Motor neuron (in vitro differentiated cells): Measurements from ENCODE around the gene DDIT4. TPM values are rescaled to one million over a fixed set of nuclear protein-coding genes. Genes with fewer than 3 reads are reported as not detected.

Experiments used
- ATAC-seq, 8 experiments: fragments of 200-7000 bp; cut with Tn5 transposase; replicated peaks in 6 of 8; 2 replicates each; pipeline ENCODE4 v1.8.0; 2021; ENCODE audit warnings: mild to moderate bottlenecking in 8 of 8, moderate library complexity in 8 of 8
- H3K27ac ChIP-seq, 2 donors: fragments of 250-450 bp; sonication (Bioruptor Pico); 2 replicates each; pipeline ENCODE4 v1.9.0; 2021; ENCODE audit warnings: antibody characterized with exemption in 2 of 2, mild to moderate bottlenecking in 2 of 2, moderate library complexity in 1 of 2
- H3K4me1 ChIP-seq, 2 donors: fragments of 250-450 bp; sonication (Bioruptor Pico); replicated peaks in 1 of 2; 2 replicates each; pipeline ENCODE4 v1.6.1; 2021; ENCODE audit warnings: antibody characterized with exemption in 2 of 2, mild to moderate bottlenecking in 2 of 2, moderate library complexity in 1 of 2
- H3K4me3 ChIP-seq, 5 donors: fragments of 250-450 bp; sonication (Bioruptor Pico); 2 replicates each; pipeline ENCODE4 v1.9.0; 2021; ENCODE audit warnings: antibody characterized with exemption in 5 of 5, mild to moderate bottlenecking in 5 of 5, moderate library complexity in 4 of 5
- WGBS, 10 experiments: fragments of 450-650 bp; shearing (Covaris generic); methylation state at CpG; one replicate each; pipeline ENCODE4 v1.0.0; 2022; 5-methylcytosine and 5-hydroxymethylcytosine counted together
- in situ Hi-C, 9 experiments: fragments of 400-800 bp; cut with MboI; loops; one replicate each; pipeline ENCODE4 v1.15.0; 2021; ENCODE audit warnings: low sequenced_read_pairs in 9 of 9, low pct_unique_long_range_greater_than_20kb in 2 of 9; ENCODE audit not compliant: unreplicated experiment in 9 of 9
- total RNA-seq, 8 experiments: library from RNA; unstranded; fragments of 300-600 nt; gene quantifications; 2 replicates each; pipeline versions ENCODE4 v1.2.3 to v1.2.4, GENCODE V29; 2022

Gene DDIT4
- total RNA-seq, 8 experiments from 2014 or later, result 58.6 to 340 (median 216) TPM

DNA sequence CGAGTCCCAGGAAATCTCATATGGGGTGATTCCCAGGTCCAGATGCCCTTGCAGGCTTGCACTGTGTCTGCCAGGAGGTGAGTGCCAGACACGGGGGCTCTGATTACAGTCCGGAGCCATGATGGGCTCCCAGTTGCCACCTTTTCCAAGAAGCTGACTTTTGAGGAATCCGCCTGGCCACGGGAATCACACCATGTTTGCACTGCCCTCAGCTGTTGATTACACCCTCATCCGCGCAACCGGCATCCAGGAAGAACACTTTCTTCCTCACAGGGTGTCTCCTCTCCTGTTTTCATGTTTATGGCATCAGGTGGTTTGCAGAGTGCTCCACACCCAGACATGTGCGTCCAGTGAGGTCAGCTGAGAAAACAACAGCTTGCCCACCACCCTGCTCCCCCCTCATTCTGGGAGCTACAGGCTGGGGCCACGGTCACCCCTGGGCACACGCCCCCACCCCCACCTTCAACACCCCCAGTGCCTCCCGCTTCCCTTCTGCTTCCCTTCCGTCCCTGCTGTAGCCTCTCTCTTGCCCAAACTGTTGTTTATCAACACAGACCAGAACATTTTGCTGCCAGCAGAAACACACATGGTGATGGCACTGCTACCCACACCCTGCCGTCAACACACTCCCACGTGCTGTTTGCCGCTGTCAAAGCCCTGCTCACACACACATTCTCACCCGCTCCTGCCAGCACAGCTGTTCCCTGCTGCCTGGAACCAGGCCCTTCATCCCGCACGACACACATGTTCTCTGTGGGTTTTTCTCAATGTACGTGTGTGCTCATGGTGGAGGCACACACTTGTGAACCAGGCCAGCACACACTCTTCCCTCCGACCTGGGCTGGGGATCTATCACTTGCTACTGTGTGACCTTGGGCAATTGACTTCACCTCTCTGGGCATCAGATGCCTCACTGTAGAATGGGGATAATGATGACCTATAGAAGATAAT is 35.8 kb downstream of the DDIT4 start:
- Histone ChIP-seq H3K4me3 (no peak overlapping the region), H3K4me1 (peaks cover 5 to 11% of the 10 kb centered on the region in 2 donors), H3K27ac (no peak overlapping the region)
- peak; percentile 19 to 81 (median 38) for ATAC-seq
- in situ Hi-C loops, result no loop called here
- whole genome bisulfite sequencing, 10 experiments, result 20 to 89% (median 66%) methylated on average over 2 to 7 of the region's 21 CpGs; no CpG with 5 or more reads in 5 of the 10 experiments

DNA sequence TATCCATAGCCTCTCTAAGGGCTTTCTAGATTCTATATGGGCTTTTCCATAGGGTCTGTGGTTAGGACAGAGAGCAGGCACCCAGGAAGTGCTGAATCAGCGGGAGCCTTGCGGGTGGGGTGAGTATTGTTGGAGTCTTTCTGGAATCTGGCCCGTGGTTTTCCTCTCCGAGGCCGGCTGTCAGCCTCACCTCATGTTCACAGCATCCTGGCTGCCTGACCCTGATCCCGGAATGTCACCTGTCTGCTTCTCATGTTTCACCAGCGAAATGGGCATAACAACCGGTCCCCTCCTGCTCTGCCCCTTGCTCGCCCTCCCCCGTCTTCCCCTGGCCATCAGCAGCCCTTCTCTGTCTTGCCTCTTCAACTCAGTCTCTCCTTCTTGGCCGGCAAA is 36.5 kb downstream of the DDIT4 start:
- no peak overlapping the region for H3K4me3 ChIP-seq
- in situ Hi-C loops, result no loop called here
- peaks cover 5 to 11% of the 10 kb centered on the region in 2 donors for H3K4me1 ChIP-seq
- ATAC-seq, result no peak
- 25 to 80% methylated on average over 1 to 2 of the region's 11 CpGs; no CpG with 5 or more reads in 8 of the 10 experiments for WGBS, 10 experiments
- no peak overlapping the region for H3K27ac ChIP-seq

DNA sequence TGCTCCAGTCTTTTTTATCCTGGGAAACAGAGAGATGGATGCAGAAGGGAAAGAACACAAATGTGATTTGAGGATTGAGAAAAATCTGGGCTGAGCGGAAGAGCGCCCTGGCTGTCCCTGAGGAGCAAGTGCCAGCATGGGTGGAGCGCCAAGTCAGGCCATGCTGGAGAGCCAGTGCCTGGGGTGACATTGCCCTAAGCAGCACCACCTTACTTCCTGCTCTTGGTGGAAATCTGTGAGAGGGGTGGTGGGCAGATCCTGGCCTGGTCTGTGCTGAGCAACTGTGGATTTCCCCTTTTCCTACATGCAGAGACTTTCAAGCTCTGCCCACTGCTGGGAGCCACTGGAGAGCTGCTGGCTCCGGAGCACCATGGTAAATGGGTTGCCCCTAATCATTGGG is 36.9 kb downstream of the DDIT4 start:
- in situ Hi-C loops, result no loop called here
- peak in 5 of 8 experiments; percentile 10 to 35 (median 15) for ATAC-seq
- Histone ChIP-seq H3K4me1 (peaks cover 5 to 11% of the 10 kb centered on the region in 2 donors), H3K27ac (no peak overlapping the region), H3K4me3 (no peak overlapping the region)
- WGBS, 10 experiments, result 100% methylated on average over 1 to 2 of the region's 4 CpGs; no CpG with 5 or more reads in 5 of the 10 experiments

- peaks cover 5 to 11% of the 10 kb centered on the region in 2 donors for H3K4me1 ChIP-seq
- WGBS, 10 experiments, result 68 to 100% (median 95%) methylated on average over 1 to 7 of the region's 7 CpGs; no CpG with 5 or more reads in 2 of the 10 experiments
- H3K4me3 ChIP-seq, result no peak overlapping the region
- H3K27ac ChIP-seq, result no peak overlapping the region
- ATAC-seq, result no peak
- in situ Hi-C loops, result no loop called here
Measured at GRCh38 chr10:72311667-72312066, 37.9 kb downstream of the DDIT4 start.

- in situ Hi-C loops, result no loop called here
- 86 to 100% (median 98%) methylated on average over 2 to 8 of the region's 8 CpGs; no CpG with 5 or more reads in 1 of the 10 experiments for WGBS, 10 experiments
- no peak for ATAC-seq
- no peak overlapping the region for H3K4me3 ChIP-seq
- no peak overlapping the region for H3K27ac ChIP-seq
- peaks cover 5 to 11% of the 10 kb centered on the region in 2 donors for H3K4me1 ChIP-seq
Measured at GRCh38 chr10:72312865-72313391, 39.2 kb downstream of the DDIT4 start.

DNA sequence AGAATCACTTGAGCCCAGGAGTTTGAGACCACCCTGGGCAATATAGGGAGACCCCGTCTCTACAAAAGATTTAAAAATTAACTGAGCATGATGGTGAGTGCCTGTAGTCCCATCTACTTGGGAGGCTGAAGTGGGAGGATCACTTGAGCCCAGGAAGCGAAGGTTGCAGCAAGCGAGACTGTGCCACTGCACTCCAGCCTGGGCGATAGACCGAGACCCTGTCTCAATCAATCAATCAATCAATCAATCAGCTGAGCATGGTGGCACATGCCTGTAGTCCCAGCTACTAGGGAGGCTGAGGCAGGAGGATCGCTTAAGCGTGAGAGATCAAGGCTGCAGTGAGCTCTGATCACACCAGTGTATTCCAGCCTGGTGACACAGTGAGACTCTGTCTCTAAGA is 40.5 kb downstream of the DDIT4 start:
- in situ Hi-C loops, result no loop called here
- 75 to 100% (median 91%) methylated on average over 1 to 5 of the region's 7 CpGs; no CpG with 5 or more reads in 5 of the 10 experiments for WGBS, 10 experiments

DNA sequence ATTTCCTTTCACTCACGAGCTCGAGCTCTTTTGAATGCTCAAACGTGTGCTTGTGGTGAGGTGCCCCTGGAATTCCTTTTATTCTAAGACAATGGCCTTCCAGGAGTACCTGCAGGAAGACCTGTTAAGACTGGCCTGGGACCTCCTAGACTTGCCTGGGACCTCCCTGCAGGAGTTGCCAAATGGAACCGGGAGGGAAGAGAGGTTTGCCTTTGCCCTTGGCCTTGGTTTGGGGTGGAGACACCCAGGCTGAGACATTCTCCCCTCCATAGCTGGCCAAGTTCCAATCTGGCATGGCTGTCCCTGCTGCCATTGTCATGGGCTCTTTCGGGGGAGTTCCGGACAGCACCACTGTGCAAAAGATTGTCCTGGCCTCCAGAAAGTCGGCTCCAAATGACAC is 41.3 kb downstream of the DDIT4 start:
- no peak overlapping the region for H3K27ac ChIP-seq
- in situ Hi-C loops, result no loop called here
- peaks cover 15 to 18% of the 10 kb centered on the region in 2 donors for H3K4me1 ChIP-seq
- ATAC-seq, result no peak
- H3K4me3 ChIP-seq, result no peak overlapping the region
- 40 to 100% (median 67%) methylated on average over 1 to 7 of the region's 7 CpGs; no CpG with 5 or more reads in 1 of the 10 experiments for WGBS, 10 experiments

More for the DNA sequence above, 40.5 kb downstream of the DDIT4 start:
- no peak for ATAC-seq
- Histone ChIP-seq H3K4me1 (peaks cover 7 to 10% of the 10 kb centered on the region in 2 donors), H3K27ac (no peak overlapping the region), H3K4me3 (no peak overlapping the region)

DNA sequence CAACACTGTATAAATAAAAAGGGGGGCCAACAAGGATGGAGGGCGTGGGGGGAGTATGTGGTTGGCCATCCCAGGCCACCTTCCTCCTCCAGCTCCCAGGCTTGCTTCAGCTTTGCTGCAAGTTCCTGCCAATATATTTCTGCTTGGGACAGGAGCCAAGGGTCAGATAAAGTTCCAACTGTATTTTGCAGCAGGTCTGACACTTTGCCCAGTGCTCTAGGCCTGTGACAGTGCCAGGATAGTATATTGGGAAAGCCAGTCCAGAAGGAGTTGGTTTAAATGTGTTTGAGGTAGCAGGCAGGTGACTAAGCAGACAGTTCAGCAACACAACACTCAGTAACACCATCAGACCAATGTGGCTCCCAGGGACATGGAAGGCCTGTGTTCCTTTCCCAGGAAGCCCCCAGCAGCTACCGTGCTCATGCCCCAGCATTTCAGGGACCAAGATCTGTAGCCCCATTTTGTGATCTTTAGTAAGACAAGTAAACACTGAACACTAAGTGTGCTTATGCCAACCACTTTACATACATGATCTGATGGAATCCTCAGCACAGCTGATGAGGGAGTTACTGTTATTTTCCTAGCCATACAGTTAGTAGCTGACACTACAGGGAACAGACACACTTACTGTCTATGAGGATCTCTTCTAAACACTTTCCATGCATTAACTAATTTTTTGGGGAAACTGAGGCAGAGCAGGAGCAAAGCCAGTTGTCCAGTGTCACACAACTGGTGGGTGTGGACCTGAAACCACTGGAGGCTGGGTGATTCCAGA is 42.1 kb downstream of the DDIT4 start:
- in situ Hi-C loops, result no loop called here
- ATAC-seq, result no peak
- Histone ChIP-seq H3K27ac (no peak overlapping the region), H3K4me3 (no peak overlapping the region), H3K4me1 (peaks cover 20 to 21% of the 10 kb centered on the region in 2 donors)
- 64 to 100% (median 82%) methylated on average over 1 to 2 of the region's 2 CpGs; no CpG with 5 or more reads in 6 of the 10 experiments for WGBS, 10 experiments

DNA sequence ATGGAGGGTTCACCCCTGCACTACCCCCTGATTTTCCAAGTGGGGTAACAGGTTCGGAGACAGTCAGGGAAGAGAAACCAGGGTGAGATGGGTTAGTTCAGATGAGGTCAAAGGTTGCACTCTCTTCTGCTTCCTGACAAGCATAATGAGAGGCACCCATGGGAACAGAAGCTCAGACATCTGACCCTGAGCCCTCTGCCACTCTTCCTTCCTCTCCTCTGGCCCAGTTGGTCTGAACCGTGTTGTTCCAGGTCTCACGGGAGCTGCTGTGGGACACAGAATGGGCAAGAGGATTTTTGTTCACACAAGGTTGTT is 42.6 kb downstream of the DDIT4 start:
- no peak for ATAC-seq
- Histone ChIP-seq H3K4me3 (no peak overlapping the region), H3K27ac (no peak overlapping the region), H3K4me1 (peaks cover 20 to 24% of the 10 kb centered on the region in 2 donors)
- in situ Hi-C loops, result no loop called here
- 60 to 100% (median 82%) methylated on average over 1 of the region's 3 CpGs; no CpG with 5 or more reads in 6 of the 10 experiments for WGBS, 10 experiments

DNA sequence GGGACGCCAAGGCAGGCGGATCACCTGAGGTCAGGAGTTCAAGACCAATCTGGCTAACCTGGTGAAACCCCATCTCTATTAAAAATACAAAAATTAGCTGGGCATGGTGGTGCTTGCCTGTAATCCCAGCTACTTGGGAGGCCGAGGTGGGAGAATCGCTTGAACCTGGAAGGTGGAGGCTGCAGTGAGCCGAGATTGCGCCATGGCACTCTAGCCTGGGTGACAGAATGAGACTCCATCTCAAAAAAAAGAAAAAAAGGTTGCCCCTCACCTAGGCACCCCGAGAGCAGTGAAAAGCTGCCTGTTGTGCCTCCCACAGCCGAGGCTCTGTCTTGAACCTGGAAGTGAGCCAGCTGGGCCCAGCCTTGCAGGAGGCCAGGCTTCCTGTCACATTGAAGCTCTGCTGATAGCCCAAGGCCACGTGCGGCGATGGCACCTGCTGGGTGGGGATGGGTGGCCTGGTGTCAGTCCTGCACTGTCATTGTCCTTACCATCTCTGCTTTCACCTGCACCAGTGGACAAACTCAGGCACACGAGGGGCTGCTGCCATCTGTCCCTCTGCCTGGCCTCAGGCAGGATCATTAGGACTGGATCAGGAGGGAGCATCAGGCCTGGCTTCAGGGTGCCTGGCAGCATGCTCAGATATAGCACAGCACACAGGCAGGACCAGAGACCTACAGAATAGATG is 43.2 kb downstream of the DDIT4 start:
- Histone ChIP-seq H3K27ac (no peak overlapping the region), H3K4me3 (no peak overlapping the region), H3K4me1 (peaks cover 26 to 29% of the 10 kb centered on the region in 2 donors)
- in situ Hi-C loops, result no loop called here
- no peak for ATAC-seq
- 17 to 95% (median 85%) methylated on average over 1 to 8 of the region's 12 CpGs; no CpG with 5 or more reads in 3 of the 10 experiments for WGBS, 10 experiments

DNA sequence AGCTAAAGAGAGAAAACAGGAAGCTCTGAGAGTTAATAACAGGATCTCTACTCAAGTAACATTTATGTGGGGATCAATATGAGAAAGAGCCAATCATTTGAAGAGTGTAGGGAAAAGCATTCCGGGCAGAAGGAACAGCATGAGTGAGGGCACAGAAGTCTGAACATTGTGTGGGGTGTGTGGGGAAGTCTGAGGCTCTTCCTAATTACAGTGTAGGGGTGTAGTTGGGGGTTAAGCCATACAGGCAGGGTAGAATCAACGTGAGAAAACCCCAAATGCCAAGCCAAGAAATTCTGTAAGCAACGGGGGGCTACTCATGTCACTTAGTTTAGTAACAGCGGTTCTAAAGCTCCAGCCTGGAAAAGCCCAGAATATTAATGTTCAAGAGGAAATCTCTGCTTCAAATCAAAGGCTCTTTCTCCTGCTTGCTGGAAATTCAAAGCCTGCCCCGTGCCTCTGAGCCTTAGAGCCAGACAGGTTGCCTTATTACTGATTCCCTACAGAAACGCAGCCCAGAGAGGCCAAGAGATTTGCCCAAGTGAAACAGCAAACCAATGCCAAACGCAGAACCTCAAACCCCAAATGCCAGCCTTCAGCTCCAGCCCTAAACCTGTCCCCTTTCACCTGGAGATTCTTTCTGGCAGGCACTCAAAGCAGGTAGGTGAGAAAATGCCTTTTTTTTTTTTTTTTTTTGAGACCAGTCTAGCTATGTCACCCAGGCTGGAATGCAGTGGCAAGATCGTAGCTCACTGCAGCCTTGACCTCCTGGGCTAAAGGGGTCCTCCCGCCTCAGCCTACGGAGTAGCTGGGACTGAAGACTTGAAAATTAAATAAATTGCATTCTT is 44.9 kb downstream of the DDIT4 start:
- no peak overlapping the region for H3K4me3 ChIP-seq
- WGBS, 10 experiments, result 58 to 100% (median 78%) methylated on average over 1 to 8 of the region's 10 CpGs
- peaks cover 36 to 45% of the 10 kb centered on the region in 2 donors for H3K4me1 ChIP-seq
- peak overlapping the region; percentile 23 to 97 for H3K27ac ChIP-seq
- in situ Hi-C loops, result no loop called here
- no peak for ATAC-seq
